Midbrain (tissue), 1 donor: ENCODE data around the gene HOXA13.

Experiments
- DNase-seq: peaks from one replicate; lab custom pipeline; 2025; lab: John Stamatoyannopoulos, UW

Gene HOXA13

DNA sequence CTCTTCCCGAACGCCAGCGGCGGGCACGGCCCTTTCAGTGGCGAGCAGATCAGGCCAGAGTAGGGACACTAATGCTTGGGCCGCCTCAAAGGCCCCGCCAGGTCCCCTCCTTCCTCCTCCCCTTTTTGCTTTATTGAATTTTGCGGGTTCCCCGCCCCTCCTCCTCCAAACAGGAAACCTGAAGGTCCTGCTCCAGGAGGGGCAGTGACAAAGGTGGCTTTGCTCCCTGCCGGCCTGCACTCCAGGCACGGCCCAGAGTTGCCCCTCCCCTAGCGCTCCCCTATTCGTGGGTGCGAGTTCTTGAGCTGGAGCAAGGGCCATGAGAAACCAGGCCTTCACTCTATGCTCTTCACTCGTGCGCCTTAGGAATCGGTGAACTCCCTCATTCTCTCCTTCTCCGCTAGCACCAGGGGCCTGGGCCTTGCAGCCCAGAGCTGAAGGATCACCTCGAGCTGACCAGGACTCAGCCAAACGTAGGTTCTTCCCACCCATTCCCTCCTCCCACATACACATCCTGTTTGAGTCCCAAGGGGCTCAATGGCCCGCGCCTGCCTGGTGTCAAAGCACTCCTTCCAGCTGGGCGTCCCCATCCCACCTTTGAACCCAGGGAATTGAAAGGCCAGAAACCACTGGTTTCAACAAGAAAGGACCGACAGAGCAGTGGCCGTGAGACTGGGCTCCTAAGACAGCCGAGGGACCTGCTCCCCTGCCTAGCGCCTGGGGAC, 51.7 kb downstream of the HOXA13 start:
- no peak for DNase-seq

DNA sequence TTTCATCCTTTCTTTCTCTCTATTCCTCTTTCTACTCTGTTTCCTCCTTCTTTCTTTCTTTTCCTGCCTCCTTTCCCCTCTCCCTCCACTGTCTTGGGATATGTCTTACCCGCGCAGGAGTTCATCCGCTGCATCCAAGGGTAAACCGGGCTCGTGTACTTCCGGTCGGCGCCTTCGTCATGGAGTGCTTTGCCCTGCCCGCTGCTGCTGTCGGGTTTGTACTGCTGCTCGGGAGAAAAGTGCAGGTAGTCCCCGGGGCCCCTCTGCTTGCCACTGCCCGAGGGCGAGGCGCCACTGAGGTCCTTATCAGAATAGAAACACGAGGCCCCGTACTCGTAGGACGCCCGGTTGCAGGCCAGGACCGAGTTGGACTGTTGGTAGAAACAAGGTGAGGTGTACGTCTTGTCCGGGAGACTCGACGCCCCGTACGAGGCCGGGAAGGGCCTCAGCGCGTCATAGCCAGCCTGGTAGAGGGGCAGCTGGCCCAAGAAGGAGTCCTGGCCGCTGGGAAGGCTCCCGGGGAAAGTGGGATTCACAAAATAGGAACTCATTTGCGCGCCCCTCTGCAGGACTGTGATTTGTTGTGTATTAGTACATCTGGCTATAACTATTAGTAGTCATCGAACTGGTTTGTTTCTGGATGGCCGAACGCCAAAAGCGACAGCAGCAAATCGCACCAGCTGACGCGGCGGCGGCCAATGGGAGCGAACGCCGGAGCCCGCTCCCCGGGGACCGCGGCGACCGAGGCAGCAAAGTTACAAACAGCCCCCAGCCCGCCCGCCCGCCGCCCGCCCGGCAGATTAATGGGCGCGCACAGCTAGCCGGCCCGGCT, 52.5 kb downstream of the HOXA13 start, which contains the start of gene HOXA6:
TSS of gene HOXA6 (minus strand) at position 576 of the 832 bp plus-strand sequence. CDS start at position 551, 25 bp downstream.
- no peak for DNase-seq

DNA sequence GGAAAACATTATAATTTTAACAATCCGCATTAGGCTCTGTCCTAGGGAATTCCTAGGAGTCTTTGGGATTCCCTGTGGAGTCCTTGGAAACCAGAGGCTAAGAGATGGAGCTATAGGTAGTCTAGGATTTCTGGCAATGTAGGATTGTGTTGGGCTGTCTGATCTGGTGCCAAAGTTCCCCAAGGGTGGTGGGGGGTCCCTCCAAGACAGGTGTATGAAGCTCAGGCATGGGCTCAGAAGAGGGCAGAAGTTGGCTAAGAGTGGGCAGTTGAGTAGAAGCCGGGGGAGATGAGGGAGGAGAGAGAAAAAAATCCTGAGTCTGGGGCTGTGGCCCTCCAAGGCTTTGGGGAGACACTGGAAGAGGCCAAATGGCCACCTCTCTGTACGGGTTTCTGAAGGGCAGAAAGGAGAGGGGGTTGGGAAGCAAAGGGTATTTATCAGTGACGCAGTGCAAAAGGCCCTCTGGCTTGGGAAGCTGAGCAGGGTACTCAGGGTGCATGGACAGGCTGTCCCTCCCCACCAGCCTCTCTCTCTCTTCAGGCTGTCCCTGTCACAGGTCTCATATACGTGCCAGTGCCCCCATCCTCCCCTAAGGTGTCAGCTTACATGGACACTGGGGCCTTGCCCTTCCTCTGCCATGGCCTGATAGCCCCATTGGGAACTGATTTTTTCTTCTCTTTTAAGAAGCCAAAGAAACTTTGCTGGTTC, 53.2 kb downstream of the HOXA13 start:
- no peak for DNase-seq

DNA sequence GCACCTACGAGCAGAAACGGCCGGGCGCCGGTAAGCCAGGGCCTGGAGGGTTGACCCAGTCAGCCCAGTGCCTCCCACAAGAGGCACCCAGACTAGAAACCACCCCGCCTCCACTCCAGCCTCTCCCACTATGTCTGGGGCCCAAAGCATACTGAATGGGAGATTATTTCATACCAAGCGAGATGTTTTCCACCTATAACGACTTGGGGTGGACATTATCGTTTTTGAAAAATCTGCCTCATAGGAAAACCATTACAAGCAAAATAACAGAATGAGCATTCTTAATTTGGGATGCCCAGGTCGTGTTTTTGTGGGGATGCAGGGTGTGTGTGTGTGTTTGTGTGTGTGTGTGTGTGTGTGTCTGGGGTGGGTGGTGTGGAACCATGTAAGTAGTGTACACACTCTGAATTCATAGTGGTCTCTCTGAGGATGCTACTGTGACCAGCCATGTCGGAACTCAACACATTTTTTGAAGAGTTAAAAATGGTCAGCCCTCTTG, 53.9 kb downstream of the HOXA13 start:
- no peak for DNase-seq

DNA sequence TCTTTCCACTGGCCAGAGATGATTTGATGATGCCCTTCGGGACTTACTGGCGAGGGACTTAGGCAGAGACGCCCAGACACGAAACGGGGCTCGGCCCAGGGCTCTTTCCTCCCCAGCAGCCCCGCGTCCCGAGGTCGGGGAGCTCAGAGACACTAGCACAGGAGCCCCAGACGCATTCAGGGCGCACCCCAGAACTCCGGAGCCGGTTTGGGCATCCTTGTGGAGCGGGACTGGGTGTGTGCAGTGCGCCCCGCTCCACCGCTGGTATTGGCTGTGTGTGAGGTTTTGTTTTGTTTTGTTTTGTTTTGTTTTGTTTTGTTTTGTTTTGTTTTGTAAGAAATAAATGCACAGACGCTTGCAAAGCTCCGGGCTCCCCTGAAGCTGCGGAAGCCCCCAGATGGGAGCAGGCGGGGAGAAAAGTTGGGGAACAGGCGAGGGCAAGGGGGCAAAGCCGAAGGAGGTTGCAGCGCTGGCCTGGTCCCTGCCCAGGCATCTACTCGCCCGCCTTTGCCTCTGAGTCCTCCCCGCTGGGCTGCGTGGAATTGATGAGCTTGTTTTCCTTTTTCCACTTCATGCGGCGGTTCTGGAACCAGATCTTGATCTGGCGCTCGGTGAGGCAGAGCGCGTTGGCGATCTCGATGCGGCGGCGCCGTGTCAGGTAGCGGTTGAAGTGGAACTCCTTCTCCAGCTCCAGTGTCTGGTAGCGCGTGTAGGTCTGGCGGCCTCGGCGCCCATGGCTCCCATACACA, 54.6 kb downstream of the HOXA13 start:
- DNase-seq = no peak

DNA sequence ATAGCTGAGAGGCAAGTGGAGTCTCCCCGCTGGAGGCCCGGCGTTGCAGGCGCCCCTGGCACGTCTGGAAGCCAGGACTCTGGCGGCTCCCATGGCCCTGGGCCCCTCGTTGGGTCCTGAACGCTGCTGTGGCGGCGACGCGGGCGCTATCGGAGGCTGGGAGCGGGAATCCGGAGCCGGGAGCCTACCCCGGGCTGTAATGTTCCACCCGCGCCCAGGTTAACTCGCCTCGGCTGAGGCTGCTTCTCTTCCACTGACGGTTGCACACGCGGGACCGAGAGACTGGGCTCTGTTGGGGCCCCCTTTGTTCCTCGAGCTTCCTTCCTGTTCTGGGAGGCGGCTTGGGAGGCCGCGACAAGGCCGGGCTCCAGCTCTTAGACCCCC, 55.1 kb downstream of the HOXA13 start:
- no peak for DNase-seq
